Endothelial cell of umbilical vein (primary cell): ENCODE results near the gene EBI3. TPM values are rescaled to one million over a fixed set of nuclear protein-coding genes. Genes with fewer than 3 reads are reported as not detected.

ENCODE experiments used
- BruUV-seq: library from RNA; stranded (reverse); fragments of 400-500 nt; replicated peaks from 2 replicates; lab custom pipeline; 2021; lab: Mats Ljungman, UMichigan
- CTCF ChIA-PET: fragments of 300-600, 350-600 bp; sonication (Branson Sonifier 250); formaldehyde crosslinking; loops from one replicate; lab custom pipeline; 2021; ENCODE audit warnings: antibody characterized with exemption, inconsistent platforms; lab: Charles Lee
- POLR2A ChIA-PET: fragments of 300-600, 350-600 bp; sonication (Branson Sonifier 250); formaldehyde crosslinking; loops from one replicate; lab custom pipeline; 2021; ENCODE audit warnings: antibody characterized with exemption, inconsistent platforms; lab: Charles Lee
- DNase-seq: peaks from one replicate; pipeline ENCODE4 v3.0.0-alpha.2; 2011; ENCODE audit warnings: low read depth, low spot score
- FAIRE-seq: peaks from 2 replicates; lab custom pipeline; 2011; peaks lifted over from hg19 to GRCh38; lab: Jason Lieb, UNC
- H2AFZ ChIP-seq: 2 replicates; pipeline ENCODE4 v1.6.0; 2012; ENCODE audit warnings: low read depth, low read length, control low read depth, inconsistent platforms
- H3K27ac ChIP-seq: 2 replicates; pipeline ENCODE4 v1.5.1; 2011; ENCODE audit warnings: low read depth, mild to moderate bottlenecking, control low read depth, low read length, moderate library complexity; ENCODE audit not compliant: insufficient read depth
- H3K27me3 ChIP-seq, 2 experiments: 2 replicates each; pipeline versions ENCODE4 v1.6.0 to v1.6.1; 2011; ENCODE audit warnings: low read length in 2 of 2, mixed read lengths in 1 of 2; ENCODE audit not compliant: control insufficient read depth in 2 of 2, insufficient read depth in 2 of 2
- H3K36me3 ChIP-seq, 2 experiments: 2 replicates in 1 of 2; 3 replicates in 1 of 2; pipeline ENCODE4 v1.5.1; 2011; ENCODE audit warnings: low read length in 2 of 2, mild to moderate bottlenecking in 1 of 2, moderate library complexity in 1 of 2; ENCODE audit not compliant: control insufficient read depth in 2 of 2, insufficient read depth in 2 of 2; ENCODE audit errors: extremely low read depth in 1 of 2
- H3K4me1 ChIP-seq: 3 replicates; pipeline ENCODE4 v1.5.1; 2011; ENCODE audit warnings: mild to moderate bottlenecking, low read length; ENCODE audit not compliant: control insufficient read depth, insufficient read depth; ENCODE audit errors: extremely low read depth
- H3K4me2 ChIP-seq: 2 replicates; pipeline ENCODE4 v1.6.1; 2011; ENCODE audit warnings: low read length, control low read depth, mixed read lengths; ENCODE audit not compliant: insufficient read depth
- H3K4me3 ChIP-seq, 3 experiments: fragments of 200-600 bp in 1 of 3; sonication (generic), shearing (Covaris generic) in 1 of 3; replicated peaks in 1 of 3; 2 replicates each; pipeline ENCODE4 v1.5.1; 2011 to 2016; ENCODE audit warnings: control low read depth in 3 of 3, low read length in 3 of 3, mild to moderate bottlenecking in 2 of 3, inconsistent platforms in 1 of 3, low read depth in 1 of 3, moderate library complexity in 1 of 3; ENCODE audit not compliant: insufficient read depth in 1 of 3
- H3K79me2 ChIP-seq: 2 replicates; pipeline ENCODE4 v1.6.0; 2012; ENCODE audit warnings: low read length, inconsistent platforms; ENCODE audit not compliant: control insufficient read depth, insufficient read depth
- H3K9ac ChIP-seq: replicated peaks from 2 replicates; pipeline ENCODE3; 2011; ENCODE audit warnings: low read length, control low read depth; ENCODE audit not compliant: insufficient read depth; ENCODE audit errors: extremely low read depth
- H3K9me1 ChIP-seq: replicated peaks from 3 replicates; pipeline ENCODE4 v1.6.0; 2011; ENCODE audit warnings: mild to moderate bottlenecking, low read length; ENCODE audit not compliant: control insufficient read depth, insufficient read depth; ENCODE audit errors: extremely low read depth
- H3K9me3 ChIP-seq: replicated peaks from 2 replicates; pipeline ENCODE4 v1.5.1; 2012; ENCODE audit warnings: low read length, inconsistent platforms; ENCODE audit not compliant: control insufficient read depth, insufficient read depth
- H4K20me1 ChIP-seq: replicated peaks from 2 replicates; pipeline ENCODE3; 2011; ENCODE audit warnings: mild to moderate bottlenecking, low read length; ENCODE audit not compliant: control insufficient read depth, insufficient read depth; ENCODE audit errors: extremely low read depth
- CTCF ChIP-seq, 2 donors: IDR thresholded peaks; 1 replicate in 1 of 2; 2 replicates in 1 of 2; pipeline ENCODE4 v1.5.1; 2011; ENCODE audit warnings: low read length in 2 of 2, mild to moderate bottlenecking in 2 of 2, moderate library complexity in 2 of 2, control low read depth in 1 of 2, inconsistent platforms in 1 of 2, low read depth in 1 of 2; ENCODE audit not compliant: insufficient read depth in 1 of 2; ENCODE audit errors: extremely low read depth in 1 of 2
- EZH2 ChIP-seq: IDR thresholded peaks from 2 replicates; pipeline ENCODE4 v1.6.1; 2012; ENCODE audit warnings: borderline replicate concordance, low read depth, mild to moderate bottlenecking, moderate library complexity, low read length, inconsistent platforms; ENCODE audit not compliant: severe bottlenecking
- FOS ChIP-seq: IDR thresholded peaks from 2 replicates; pipeline ENCODE4 v1.6.1; 2011; ENCODE audit warnings: mild to moderate bottlenecking, low read length, moderate library complexity, borderline replicate concordance; ENCODE audit not compliant: insufficient read depth
- GATA2 ChIP-seq: IDR thresholded peaks from 2 replicates; pipeline ENCODE4 v1.7.0; 2011; ENCODE audit warnings: low read depth, mild to moderate bottlenecking, moderate library complexity, mixed read lengths, low read length; ENCODE audit not compliant: insufficient read length, insufficient read depth
- JUN ChIP-seq: IDR thresholded peaks from 2 replicates; pipeline ENCODE4 v1.6.1; 2011; ENCODE audit warnings: borderline replicate concordance, low read depth; ENCODE audit not compliant: insufficient read length, insufficient read depth
- MAX ChIP-seq: IDR thresholded peaks from 2 replicates; pipeline ENCODE4 v1.6.1; 2011; ENCODE audit not compliant: insufficient read depth, insufficient read length
- MYC ChIP-seq: IDR thresholded peaks from one replicate; pipeline ENCODE4 v1.6.1; 2011; ENCODE audit warnings: mild to moderate bottlenecking, low read depth, low read length
- POLR2A ChIP-seq: IDR thresholded peaks from 2 replicates; pipeline ENCODE4 v1.6.1; 2012; ENCODE audit warnings: low read depth, mild to moderate bottlenecking, control low read depth, low read length
- dilution Hi-C: fragments of 300-500 bp; cut with MboI; formaldehyde crosslinking; loops from one replicate; pipeline ENCODE4 v1.15.0; 2019; ENCODE audit warnings: low sequenced_read_pairs; ENCODE audit not compliant: extremely low pct_ligation_motif_present
- intact Hi-C: fragments of 100-400 bp; cut with micrococcal nuclease; formaldehyde crosslinking; loops from one replicate; pipeline ENCODE4 v1.10.0; 2022
- polyA plus RNA-seq, 4 experiments: library from polyadenylated mRNA; depleted of rRNA in 3 of 4; stranded (reverse) in 3 of 4; unstranded in 1 of 4; fragments of >200 nt; gene quantifications; 2 replicates each; pipeline versions ENCODE4 v1.2.1 to v1.2.3, GENCODE V29; 2011 to 2012; ENCODE audit warnings: missing spikeins in 1 of 4
- total RNA-seq: library from RNA; stranded (reverse); gene quantifications from 2 replicates; pipeline ENCODE4 v1.2.3, GENCODE V29; 2021

Gene EBI3
- total and polyA plus RNA-seq, 2 donors (not counting 3 experiments of a cell fraction or from before 2014, with no cell fraction given): 0.29 to 1.0 TPM

- no TSS peak for BruUV-seq
- Histone ChIP-seq H4K20me1 (no peaks in the 10 kb centered on the region), H3K4me3 (no peak overlapping the region), H3K9me1 (no peaks in the 10 kb centered on the region), H3K36me3 (no peaks in the 10 kb centered on the region), H3K79me2 (no peaks in the 10 kb centered on the region), H3K9ac (no peak overlapping the region), H2AFZ (no peak overlapping the region), H3K4me2 (no peak overlapping the region), H3K9me3 (no peaks in the 10 kb centered on the region), H3K27ac (no peak overlapping the region), H3K4me1 (no peaks in the 10 kb centered on the region), H3K27me3 (no peaks in the 10 kb centered on the region)
- TF ChIP-seq EZH2 (no peak), CTCF (IDR thresholded peaks at IDR 0.05; ENCODE audit: extremely low read depth in 1 of 2, insufficient read depth in 1 of 2, low read depth in 1 of 2, low read length in 2 of 2) (peak; percentile 37 to 74), JUN (peak; percentile 11)
- ChIA-PET CTCF (interaction anchor here (0.6 to 2.2 kb wide), 9 partner anchors 11 to 221 kb away, joined by 3 to 14 read pairs (median 4); partner anchors contain the start of gene EBI3), POLR2A (no interaction called here)
- DNase-seq (no peak), FAIRE-seq (peak; percentile 80)
- dilution Hi-C loops (no loop called here), intact Hi-C loops (no loop called here)
Measured at GRCh38 chr19:4208385-4209094, 20.8 kb upstream of the EBI3 start.

DNA sequence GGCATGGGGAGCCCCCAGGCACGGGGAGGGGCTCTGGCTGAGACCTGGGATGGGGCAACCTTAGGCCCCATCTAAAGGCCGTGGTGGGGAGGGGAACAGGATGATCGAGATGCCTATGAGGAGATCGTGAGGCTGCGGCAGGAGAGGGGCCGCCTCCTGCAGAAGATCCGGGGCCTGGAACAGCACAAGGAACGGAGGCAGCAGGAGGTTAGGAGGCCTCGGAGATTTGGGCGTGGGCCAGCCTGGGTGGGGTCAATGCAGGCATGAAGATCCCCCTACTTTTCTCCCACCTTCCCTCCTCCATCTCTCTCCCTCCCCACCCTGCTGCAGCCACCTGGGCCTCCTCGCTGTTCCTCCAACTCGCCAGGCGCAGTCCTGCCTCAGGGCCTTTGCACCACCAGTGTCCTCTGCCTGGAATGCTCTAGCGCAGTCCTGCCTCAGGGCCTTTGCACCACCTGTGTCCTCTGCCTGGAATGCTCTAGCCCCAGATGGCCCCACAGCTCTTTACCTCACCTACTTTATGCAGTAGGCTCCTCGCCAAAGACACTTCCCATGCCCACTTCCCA, 19.1 kb upstream of the EBI3 start:
- Histone ChIP-seq H3K27ac (no peak overlapping the region), H4K20me1 (no peaks in the 10 kb centered on the region), H3K9ac (no peak overlapping the region), H3K36me3 (no peaks in the 10 kb centered on the region), H3K9me1 (no peaks in the 10 kb centered on the region), H2AFZ (no peak overlapping the region), H3K4me3 (no peak overlapping the region), H3K4me2 (no peak overlapping the region), H3K27me3 (no peaks in the 10 kb centered on the region), H3K9me3 (no peaks in the 10 kb centered on the region), H3K4me1 (no peaks in the 10 kb centered on the region), H3K79me2 (no peaks in the 10 kb centered on the region)
- DNase-seq (no peak), FAIRE-seq (no peak)
- CTCF ChIA-PET: no interaction called here
- dilution Hi-C loops (no loop called here), intact Hi-C loops (no loop called here)
- TF ChIP-seq POLR2A (no peak), CTCF (IDR thresholded peaks at IDR 0.05; ENCODE audit: extremely low read depth in 1 of 2, insufficient read depth in 1 of 2, low read depth in 1 of 2, low read length in 2 of 2) (no peak), MYC (no peak), FOS (no peak), GATA2 (no peak), JUN (no peak), MAX (no peak)
- no TSS peak for BruUV-seq
- POLR2A ChIA-PET: no interaction called here
